Natural killer cell treated with Interleukin-12 subunit alpha and Interleukin-12 subunit beta and Interleukin-15 and Interleukin-18, amount 100 ng/mL, for 72 hours (primary cell): ENCODE measurements around the gene LRRC38. TPM values are rescaled to one million over a fixed set of nuclear protein-coding genes. Genes with fewer than 3 reads are reported as not detected.

ENCODE experiments used
- ATAC-seq, 2 donors: fragments of 150-1000 bp; cut with Tn5 transposase in 1 of 2; sonication (Bioruptor Pico), chemical (Tn5 transposase) in 1 of 2; 2 replicates each; pipeline ENCODE4 v1.10.0; 2021
- DNase-seq: peaks from one replicate; pipeline ENCODE4 v3.0.0; 2022; ENCODE audit warnings: low spot score
- H3K27ac Mint-ChIP-seq, 2 donors: 1 replicate in 1 of 2; 2 replicates in 1 of 2; pipeline ENCODE4 v1.8.0; 2022; ENCODE audit warnings: mixed read lengths in 2 of 2, mild to moderate bottlenecking in 1 of 2, moderate library complexity in 1 of 2
- H3K27me3 Mint-ChIP-seq, 2 donors: 1 replicate in 1 of 2; 2 replicates in 1 of 2; pipeline ENCODE4 v1.8.0; 2022; ENCODE audit warnings: mixed read lengths in 2 of 2
- H3K36me3 Mint-ChIP-seq: one replicate; pipeline ENCODE4 v1.8.0; 2022; ENCODE audit warnings: mixed read lengths
- H3K4me1 Mint-ChIP-seq, 2 donors: 1 replicate in 1 of 2; 2 replicates in 1 of 2; pipeline ENCODE4 v1.8.0; 2022; ENCODE audit warnings: low read depth in 2 of 2, mixed read lengths in 2 of 2, mild to moderate bottlenecking in 1 of 2
- H3K4me3 Mint-ChIP-seq: one replicate; pipeline ENCODE4 v1.8.0; 2022; ENCODE audit warnings: mixed read lengths
- H3K9me3 Mint-ChIP-seq: 2 replicates; pipeline ENCODE4 v1.8.0; 2022; ENCODE audit warnings: mixed read lengths
- total RNA-seq, 2 donors: library from RNA; stranded (reverse); gene quantifications; one replicate each; pipeline ENCODE4 v1.2.3, GENCODE V29; 2022

The LRRC38 gene
- total RNA-seq, 2 donors from 2014 or later = not detected

DNA sequence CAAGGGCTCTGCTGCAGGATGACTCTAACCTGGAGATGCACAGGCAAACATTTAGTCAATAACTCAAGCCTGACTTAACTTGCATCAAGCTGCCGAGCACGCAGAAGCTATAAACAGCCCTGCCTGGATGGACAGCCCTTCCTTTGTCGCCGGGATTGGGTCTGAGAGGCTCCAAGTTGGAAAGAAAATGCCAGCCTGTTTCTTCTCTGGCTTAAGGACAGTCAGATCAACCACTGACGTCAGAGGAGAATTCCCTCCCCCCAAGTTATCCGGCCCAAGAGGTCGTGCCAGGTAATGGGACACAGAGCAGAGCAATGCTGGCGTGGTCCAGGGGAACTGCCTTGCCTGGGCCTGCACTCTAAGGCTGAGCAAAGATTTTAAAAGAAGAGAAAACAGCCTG lies 27.1 kb upstream of the LRRC38 start:
- Mint-ChIP-seq H3K27me3 (peaks cover under 1 to 5% of the 10 kb centered on the region in 2 donors), H3K9me3 (no peaks in the 10 kb centered on the region), H3K36me3 (no peaks in the 10 kb centered on the region), H3K27ac (no peak overlapping the region), H3K4me3 (no peak overlapping the region), H3K4me1 (no peaks in the 10 kb centered on the region)
- ATAC-seq (no peak), DNase-seq (no peak)

GRCh38 chr1:13539683-13540082 lies 25.9 kb upstream of the LRRC38 start:
- Mint-ChIP-seq H3K36me3 (no peaks in the 10 kb centered on the region), H3K27ac (no peak overlapping the region), H3K4me3 (no peak overlapping the region), H3K9me3 (no peaks in the 10 kb centered on the region), H3K27me3 (peaks cover 5 to 9% of the 10 kb centered on the region in 2 donors), H3K4me1 (no peaks in the 10 kb centered on the region)
- ATAC-seq (no peak), DNase-seq (no peak)

- Mint-ChIP-seq H3K4me1 (no peaks in the 10 kb centered on the region), H3K36me3 (no peaks in the 10 kb centered on the region), H3K27me3 (peaks cover 7 to 9% of the 10 kb centered on the region in 2 donors), H3K27ac (no peak overlapping the region), H3K4me3 (no peak overlapping the region), H3K9me3 (no peaks in the 10 kb centered on the region)
- ATAC-seq = no peak
- DNase-seq = no peak
Observed at GRCh38 chr1:13538832-13539231, 25.0 kb upstream of the LRRC38 start.

DNA sequence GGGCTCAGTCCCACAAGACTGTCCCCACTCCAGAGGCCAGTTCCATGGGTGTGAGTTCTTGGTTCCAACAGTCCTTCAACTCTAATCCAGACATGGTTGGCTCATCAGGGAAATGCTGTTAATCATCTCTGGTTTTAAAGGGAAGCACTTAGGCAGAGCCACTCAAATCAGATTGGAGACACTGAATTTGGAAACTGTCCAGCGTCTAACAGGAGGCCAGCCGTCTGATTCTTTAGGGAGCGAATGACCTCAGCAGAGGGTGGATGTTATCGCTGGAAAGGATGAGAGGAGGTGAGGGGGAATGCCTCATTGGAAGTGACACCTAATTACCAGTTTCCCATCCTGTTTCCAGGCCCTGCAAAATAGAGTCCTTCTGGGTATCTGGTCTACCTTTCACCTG lies 22.8 kb upstream of the LRRC38 start:
- Mint-ChIP-seq H3K36me3 (no peaks in the 10 kb centered on the region), H3K4me3 (no peak overlapping the region), H3K27me3 (peaks cover 7 to 9% of the 10 kb centered on the region in 2 donors), H3K9me3 (no peaks in the 10 kb centered on the region), H3K4me1 (no peaks in the 10 kb centered on the region), H3K27ac (no peak overlapping the region)
- no peak for ATAC-seq
- no peak for DNase-seq

- Mint-ChIP-seq H3K36me3 (no peaks in the 10 kb centered on the region), H3K4me3 (no peak overlapping the region), H3K9me3 (no peaks in the 10 kb centered on the region), H3K27me3 (peaks cover 9 to 10% of the 10 kb centered on the region in 2 donors), H3K4me1 (no peaks in the 10 kb centered on the region), H3K27ac (no peak overlapping the region)
- DNase-seq (no peak), ATAC-seq (no peak)
Observed at GRCh38 chr1:13535227-13535626, 21.4 kb upstream of the LRRC38 start.

- H3K27ac Mint-ChIP-seq = no peak overlapping the region
- H3K27me3 Mint-ChIP-seq = peaks cover 0 to 4% of the 10 kb centered on the region in 2 donors
- ATAC-seq = no peak
- H3K9me3 Mint-ChIP-seq = no peaks in the 10 kb centered on the region
- H3K4me3 Mint-ChIP-seq = no peak overlapping the region
- H3K4me1 Mint-ChIP-seq = no peaks in the 10 kb centered on the region
- no peaks in the 10 kb centered on the region for H3K36me3 Mint-ChIP-seq
- no peak for DNase-seq
Observed at GRCh38 chr1:13528320-13528719, 14.5 kb upstream of the LRRC38 start.

DNA sequence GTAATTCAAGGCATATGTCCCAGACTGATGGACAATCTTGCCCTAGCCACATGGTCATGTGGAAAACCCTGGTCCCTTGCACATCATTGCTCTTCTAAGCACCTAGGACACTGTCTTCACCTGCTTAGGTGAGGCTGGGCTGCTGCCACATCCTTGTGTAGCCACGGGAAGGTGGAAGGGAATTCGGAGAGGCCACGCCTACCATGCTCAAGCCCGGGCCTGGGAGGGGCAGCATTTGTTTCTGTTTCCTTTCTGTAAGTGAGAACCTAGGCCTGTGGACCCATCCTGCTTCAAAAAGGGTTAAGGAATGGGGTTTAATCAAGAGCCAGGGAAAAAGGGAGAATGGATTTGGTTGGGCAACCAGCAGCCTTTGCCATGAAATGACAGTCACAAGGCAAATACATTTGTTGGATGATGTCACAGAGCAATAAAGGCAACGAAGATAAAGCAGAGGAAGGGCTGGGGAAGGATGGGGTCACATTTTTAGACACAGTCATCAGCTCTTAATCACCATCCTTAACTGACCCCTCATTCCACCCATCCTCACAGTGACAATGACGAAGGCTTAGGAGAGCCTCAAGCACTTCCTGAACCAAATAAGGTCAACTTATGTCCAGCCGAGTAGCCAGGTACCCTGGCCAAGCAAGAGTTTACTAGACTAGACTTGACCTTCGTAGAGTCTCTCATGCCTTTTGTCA lies 10.1 kb upstream of the LRRC38 start:
- no peak for ATAC-seq
- H3K27ac Mint-ChIP-seq = no peak overlapping the region
- H3K36me3 Mint-ChIP-seq = no peaks in the 10 kb centered on the region
- peaks cover 7 to 12% of the 10 kb centered on the region in 2 donors for H3K27me3 Mint-ChIP-seq
- no peaks in the 10 kb centered on the region for H3K4me1 Mint-ChIP-seq
- no peak for DNase-seq
- no peak overlapping the region for H3K4me3 Mint-ChIP-seq
- peaks cover 4% of the 10 kb centered on the region for H3K9me3 Mint-ChIP-seq

- H3K4me3 Mint-ChIP-seq = no peak overlapping the region
- peaks cover 7 to 27% of the 10 kb centered on the region in 2 donors for H3K27me3 Mint-ChIP-seq
Observed at GRCh38 chr1:13520985-13521384, 7.2 kb upstream of the LRRC38 start.

DNA sequence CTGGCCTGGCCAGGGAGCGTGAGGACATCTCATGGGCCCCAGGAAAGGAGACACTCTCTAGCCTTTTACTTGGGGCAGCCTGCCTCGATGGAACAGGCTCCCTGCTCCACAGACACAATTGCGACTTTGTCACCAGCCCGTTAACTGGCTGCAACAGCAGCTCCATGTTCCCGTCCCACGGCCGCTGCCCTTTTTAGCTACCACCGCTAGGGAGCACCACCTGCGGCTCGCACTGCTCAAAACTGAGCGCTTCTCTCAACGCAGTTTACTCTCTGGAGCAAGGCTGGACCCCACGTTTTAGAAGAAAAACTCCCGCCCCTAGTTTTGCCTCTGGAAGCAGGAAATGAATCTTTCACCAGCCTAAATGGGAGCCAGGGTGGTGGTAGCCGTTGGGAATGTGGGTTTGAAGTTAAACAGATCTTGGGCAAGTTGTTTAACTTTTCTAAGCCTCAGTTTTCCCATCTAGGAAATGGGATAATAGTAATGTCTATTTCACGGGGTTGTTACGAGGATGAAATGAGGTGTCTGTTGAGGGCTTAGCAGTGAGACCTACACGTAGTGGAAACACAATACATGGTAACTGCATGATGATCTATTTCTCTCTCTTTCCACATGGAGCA lies 3.5 kb upstream of the LRRC38 start:
- H3K4me1 Mint-ChIP-seq = no peaks in the 10 kb centered on the region
- H3K36me3 Mint-ChIP-seq = no peaks in the 10 kb centered on the region
- no peak for DNase-seq
- peaks cover 12 to 27% of the 10 kb centered on the region in 2 donors for H3K27me3 Mint-ChIP-seq
- H3K9me3 Mint-ChIP-seq = peaks cover 4% of the 10 kb centered on the region
- ATAC-seq = no peak
- H3K4me3 Mint-ChIP-seq = no peak overlapping the region
- H3K27ac Mint-ChIP-seq = no peak overlapping the region

More at GRCh38 chr1:13520985-13521384, 7.2 kb upstream of the LRRC38 start:
- Mint-ChIP-seq H3K27ac (no peak overlapping the region), H3K36me3 (no peaks in the 10 kb centered on the region), H3K9me3 (peaks cover 4% of the 10 kb centered on the region), H3K4me1 (no peaks in the 10 kb centered on the region)
- no peak for DNase-seq
- ATAC-seq = no peak

GRCh38 chr1:13516606-13517005 lies 2.8 kb upstream of the LRRC38 start:
- Mint-ChIP-seq H3K4me3 (no peak overlapping the region), H3K27me3 (peaks cover 12 to 27% of the 10 kb centered on the region in 2 donors), H3K27ac (no peak overlapping the region)

GRCh38 chr1:13514821-13515220 lies 1.0 kb upstream of the LRRC38 start:
- Mint-ChIP-seq H3K27me3 (peaks cover 5 to 21% of the 10 kb centered on the region in 2 donors), H3K4me1 (no peaks in the 10 kb centered on the region), H3K4me3 (no peak overlapping the region), H3K36me3 (no peaks in the 10 kb centered on the region), H3K9me3 (peaks cover 4% of the 10 kb centered on the region), H3K27ac (no peak overlapping the region)
- ATAC-seq = no peak
- no peak for DNase-seq

More at GRCh38 chr1:13516606-13517005, 2.8 kb upstream of the LRRC38 start:
- Mint-ChIP-seq H3K36me3 (no peaks in the 10 kb centered on the region), H3K4me1 (no peaks in the 10 kb centered on the region), H3K9me3 (peaks cover 4% of the 10 kb centered on the region)
- no peak for DNase-seq
- no peak for ATAC-seq

- Mint-ChIP-seq H3K9me3 (no peaks in the 10 kb centered on the region), H3K36me3 (no peaks in the 10 kb centered on the region), H3K27me3 (peaks cover 5 to 14% of the 10 kb centered on the region in 2 donors), H3K27ac (no peak overlapping the region), H3K4me1 (no peaks in the 10 kb centered on the region), H3K4me3 (no peak overlapping the region)
- ATAC-seq = no peak
- no peak for DNase-seq
Observed at GRCh38 chr1:13513063-13513894, 524 bp downstream of the LRRC38 start.

DNA sequence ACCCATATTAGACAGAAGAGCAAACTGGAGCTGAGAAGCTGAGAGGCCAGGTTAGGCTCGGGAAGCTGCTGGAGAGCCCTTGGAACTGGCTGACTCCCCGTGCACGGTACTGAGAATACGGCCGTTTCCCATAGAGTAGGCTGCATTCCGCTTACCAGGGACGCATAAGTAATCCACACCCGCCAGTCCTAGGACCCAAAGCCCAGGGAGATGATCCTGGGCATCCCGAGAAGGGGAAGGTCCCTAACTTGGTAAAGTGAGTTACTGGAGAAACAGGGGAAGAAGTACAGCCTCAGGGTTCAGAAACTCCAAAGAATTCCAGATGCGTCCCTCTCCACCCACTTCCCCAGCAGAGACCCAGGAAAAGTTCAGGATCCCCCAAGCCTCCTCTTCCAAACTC lies 1.3 kb downstream of the LRRC38 start:
- ATAC-seq (no peak), DNase-seq (no peak)
- Mint-ChIP-seq H3K4me1 (no peaks in the 10 kb centered on the region), H3K36me3 (no peaks in the 10 kb centered on the region), H3K27ac (no peak overlapping the region), H3K27me3 (peaks cover 5 to 7% of the 10 kb centered on the region in 2 donors), H3K9me3 (no peaks in the 10 kb centered on the region), H3K4me3 (no peak overlapping the region)

DNA sequence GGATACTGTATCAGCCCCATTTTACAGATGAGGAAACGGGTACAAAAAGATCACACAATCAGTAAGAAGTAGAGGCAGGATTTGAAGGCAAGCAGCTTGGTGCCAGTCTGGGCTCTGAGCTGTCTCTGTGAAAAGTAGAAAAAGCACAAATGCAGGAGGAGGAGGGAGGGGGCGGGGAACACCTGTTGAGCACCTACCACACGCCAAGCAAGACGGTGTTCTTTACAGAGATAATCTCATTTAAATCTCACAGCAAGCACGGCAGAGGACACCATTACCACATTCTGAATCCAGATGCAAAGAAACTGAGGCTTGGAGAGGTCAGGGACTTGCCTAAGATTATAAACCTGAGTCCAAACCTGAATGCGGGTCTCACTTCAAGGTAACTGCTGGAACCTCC lies 3.3 kb downstream of the LRRC38 start:
- Mint-ChIP-seq H3K27ac (no peak overlapping the region), H3K27me3 (peaks cover 4% of the 10 kb centered on the region in 2 donors), H3K4me1 (no peaks in the 10 kb centered on the region), H3K4me3 (no peak overlapping the region), H3K36me3 (no peaks in the 10 kb centered on the region), H3K9me3 (no peaks in the 10 kb centered on the region)
- ATAC-seq (no peak), DNase-seq (no peak)
